Upper lobe of left lung (tissue), 4 donors: Measurements from ENCODE around the gene CFAP100.

Experiments used
- CTCF ChIP-seq, 6 experiments: fragments of 450-650 bp in 4 of 6; fragments of 200-600 bp in 2 of 6; sonication (generic) in 2 of 6; IDR thresholded peaks; one replicate each; pipeline ENCODE4 v1.5.1; 2016 to 2019; ENCODE audit warnings: antibody characterized with exemption in 6 of 6
- POLR2A ChIP-seq, 4 donors: fragments of 450-650 bp; IDR thresholded peaks; one replicate each; pipeline ENCODE4 v1.5.1; 2016 to 2017; ENCODE audit warnings: antibody characterized with exemption in 4 of 4, mild to moderate bottlenecking in 2 of 4
- POLR2AphosphoS5 ChIP-seq, 2 donors: sonication (generic); formaldehyde crosslinking; IDR thresholded peaks; one replicate each; pipeline ENCODE4 v1.5.1; 2017; ENCODE audit warnings: antibody characterized with exemption in 2 of 2

GRCh38 chr3:126464093-126464492, 69.4 kb downstream of the CFAP100 start:
- no peak for TF ChIP-seq CTCF (IDR thresholded peaks at IDR 0.05)
- no peak for TF ChIP-seq POLR2A (IDR thresholded peaks at IDR 0.05)
- TF ChIP-seq POLR2AphosphoS5 (IDR thresholded peaks at IDR 0.05): no peak
